Adrenal gland (tissue), 5 donors: ENCODE data around the gene HDLBP.

Source experiments
- POLR2A ChIP-seq, 2 donors: fragments of 450-650 bp; IDR thresholded peaks; one replicate each; pipeline ENCODE4 v1.6.1; 2017; ENCODE audit warnings: antibody characterized with exemption in 2 of 2, mild to moderate bottlenecking in 2 of 2, moderate library complexity in 1 of 2
- TF ChIP-seq, protein P1 (sequence below), 6 experiments: fragments of 450-650 bp in 4 of 6; fragments of 200-600 bp in 2 of 6; sonication (generic) in 1 of 6; IDR thresholded peaks; 1 replicate in 5 of 6; 2 replicates in 1 of 6; pipeline versions ENCODE4 v1.5.1 to v1.8.0; 2016 to 2021; ENCODE audit warnings: antibody characterized with exemption in 6 of 6, mild to moderate bottlenecking in 2 of 6, moderate library complexity in 1 of 6
- donor health status: DM: no; HTN: no; CAD: no.

DNA sequence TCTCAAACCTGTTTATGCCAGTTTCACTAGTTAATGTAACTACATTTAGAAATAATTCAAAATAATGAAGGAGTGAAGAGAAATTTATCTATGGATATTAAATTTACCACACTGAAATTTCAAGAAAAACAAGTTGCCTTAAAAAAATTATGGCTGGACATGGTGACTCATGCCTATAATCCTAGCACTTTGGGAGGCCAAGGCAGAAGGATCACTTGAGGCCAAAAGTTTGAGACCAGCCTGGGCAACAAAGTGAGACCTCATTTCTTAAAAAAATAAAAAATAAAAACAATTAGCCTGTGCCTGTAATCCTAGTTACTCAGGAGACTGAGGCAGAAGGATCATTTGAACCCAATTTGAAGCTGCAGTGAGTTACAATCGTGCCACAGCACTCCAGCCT is 29.9 kb downstream of the HDLBP start:
- TF ChIP-seq, protein P1, sequence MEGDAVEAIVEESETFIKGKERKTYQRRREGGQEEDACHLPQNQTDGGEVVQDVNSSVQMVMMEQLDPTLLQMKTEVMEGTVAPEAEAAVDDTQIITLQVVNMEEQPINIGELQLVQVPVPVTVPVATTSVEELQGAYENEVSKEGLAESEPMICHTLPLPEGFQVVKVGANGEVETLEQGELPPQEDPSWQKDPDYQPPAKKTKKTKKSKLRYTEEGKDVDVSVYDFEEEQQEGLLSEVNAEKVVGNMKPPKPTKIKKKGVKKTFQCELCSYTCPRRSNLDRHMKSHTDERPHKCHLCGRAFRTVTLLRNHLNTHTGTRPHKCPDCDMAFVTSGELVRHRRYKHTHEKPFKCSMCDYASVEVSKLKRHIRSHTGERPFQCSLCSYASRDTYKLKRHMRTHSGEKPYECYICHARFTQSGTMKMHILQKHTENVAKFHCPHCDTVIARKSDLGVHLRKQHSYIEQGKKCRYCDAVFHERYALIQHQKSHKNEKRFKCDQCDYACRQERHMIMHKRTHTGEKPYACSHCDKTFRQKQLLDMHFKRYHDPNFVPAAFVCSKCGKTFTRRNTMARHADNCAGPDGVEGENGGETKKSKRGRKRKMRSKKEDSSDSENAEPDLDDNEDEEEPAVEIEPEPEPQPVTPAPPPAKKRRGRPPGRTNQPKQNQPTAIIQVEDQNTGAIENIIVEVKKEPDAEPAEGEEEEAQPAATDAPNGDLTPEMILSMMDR (IDR thresholded peaks at IDR 0.05) = no peak
- TF ChIP-seq POLR2A (IDR thresholded peaks at IDR 0.05) = no peak
